Measurements from ENCODE around the gene CCNJL. TPM values are rescaled to one million over a fixed set of nuclear protein-coding genes. Genes with fewer than 3 reads are reported as not detected.

The CCNJL gene
- total and polyA plus RNA-seq, 4 donors, result 0.07 to 0.84 (median 0.63) TPM

- H3K9ac ChIP-seq (ENCODE audit: low read depth in 1 of 2, low read length in 2 of 2), result no peak overlapping the region
Observed at GRCh38 chr5:160274483-160274931, 37.9 kb downstream of the CCNJL start.

GRCh38 chr5:160272889-160273288 is 39.5 kb downstream of the CCNJL start:
- peaks cover 0 to 11% (median 0%) of the 10 kb centered on the region in 4 donors for H3K4me1 ChIP-seq (ENCODE audit: control insufficient read depth in 4 of 4, insufficient read depth in 4 of 4, low read length in 3 of 4)
- H3K27me3 ChIP-seq (ENCODE audit: control insufficient read depth in 4 of 4, insufficient read depth in 4 of 4, low read length in 3 of 4), result no peaks in the 10 kb centered on the region
- DNase-seq (ENCODE audit: low spot score), result no peak
- H3K4me3 ChIP-seq (ENCODE audit: low read depth in 1 of 3, low read length in 3 of 3), result no peak overlapping the region
- no peaks in the 10 kb centered on the region for H3K9me3 ChIP-seq (ENCODE audit: control insufficient read depth in 4 of 4, low read length in 3 of 4)
- no peak for TF ChIP-seq TAF1 (conservative IDR thresholded peaks at IDR 0.05)
- no peak for TF ChIP-seq JUND (IDR thresholded peaks at IDR 0.05)
- no peak for TF ChIP-seq GABPA (IDR thresholded peaks at IDR 0.05 in 1 of 2, conservative IDR thresholded peaks at IDR 0.05 in 1 of 2)
- no peak for TF ChIP-seq SP1 (IDR thresholded peaks at IDR 0.05)
- no peak for TF ChIP-seq RAD21 (IDR thresholded peaks at IDR 0.05)
- no peak for TF ChIP-seq MAX (IDR thresholded peaks at IDR 0.05)
- TF ChIP-seq RXRA (IDR thresholded peaks at IDR 0.05), result no peak
- no peak for TF ChIP-seq YY1 (IDR thresholded peaks at IDR 0.05)
- no peak for TF ChIP-seq REST (IDR thresholded peaks at IDR 0.05)
- H3K36me3 ChIP-seq (ENCODE audit: control insufficient read depth in 4 of 4, insufficient read depth in 3 of 4, low read depth in 1 of 4, low read length in 3 of 4), result no peaks in the 10 kb centered on the region
- WGBS, result 89% methylated on average over 2 of the region's 2 CpGs
- no peak overlapping the region for H3K27ac ChIP-seq (ENCODE audit: low read depth in 1 of 2, low read length in 2 of 2)
- H3K9ac ChIP-seq (ENCODE audit: low read depth in 1 of 2, low read length in 2 of 2), result no peak overlapping the region

More at GRCh38 chr5:160274483-160274931, 37.9 kb downstream of the CCNJL start:
- Histone ChIP-seq H3K27ac (ENCODE audit: low read depth in 1 of 2, low read length in 2 of 2) (no peak overlapping the region), H3K4me3 (ENCODE audit: low read depth in 1 of 3, low read length in 3 of 3) (no peak overlapping the region), H3K9me3 (ENCODE audit: control insufficient read depth in 4 of 4, low read length in 3 of 4) (no peaks in the 10 kb centered on the region), H3K27me3 (ENCODE audit: control insufficient read depth in 4 of 4, insufficient read depth in 4 of 4, low read length in 3 of 4) (no peaks in the 10 kb centered on the region), H3K4me1 (ENCODE audit: control insufficient read depth in 4 of 4, insufficient read depth in 4 of 4, low read length in 3 of 4) (no peaks in the 10 kb centered on the region), H3K36me3 (ENCODE audit: control insufficient read depth in 4 of 4, insufficient read depth in 3 of 4, low read depth in 1 of 4, low read length in 3 of 4) (no peaks in the 10 kb centered on the region)
- whole genome bisulfite sequencing, result 70% methylated on average over 5 of the region's 5 CpGs
- no peak for DNase-seq (ENCODE audit: low spot score)
- TF ChIP-seq FOXA2 (IDR thresholded peaks at IDR 0.05) (no peak), TAF1 (conservative IDR thresholded peaks at IDR 0.05) (no peak)

GRCh38 chr5:160272264-160272663 is 40.1 kb downstream of the CCNJL start:
- Histone ChIP-seq H3K36me3 (ENCODE audit: control insufficient read depth in 4 of 4, insufficient read depth in 3 of 4, low read depth in 1 of 4, low read length in 3 of 4) (no peaks in the 10 kb centered on the region), H3K4me1 (ENCODE audit: control insufficient read depth in 4 of 4, insufficient read depth in 4 of 4, low read length in 3 of 4) (peaks cover 0 to 11% (median 0%) of the 10 kb centered on the region in 4 donors), H3K27me3 (ENCODE audit: control insufficient read depth in 4 of 4, insufficient read depth in 4 of 4, low read length in 3 of 4) (no peaks in the 10 kb centered on the region), H3K9ac (ENCODE audit: low read depth in 1 of 2, low read length in 2 of 2) (no peak overlapping the region), H3K4me3 (ENCODE audit: low read depth in 1 of 3, low read length in 3 of 3) (no peak overlapping the region), H3K9me3 (ENCODE audit: control insufficient read depth in 4 of 4, low read length in 3 of 4) (no peaks in the 10 kb centered on the region), H3K27ac (ENCODE audit: low read depth in 1 of 2, low read length in 2 of 2) (no peak overlapping the region)
- DNase-seq (ENCODE audit: low spot score), result no peak
- 72% methylated on average over 3 of the region's 3 CpGs for WGBS
- no peak for TF ChIP-seq SP1 (IDR thresholded peaks at IDR 0.05)
- no peak for TF ChIP-seq REST (IDR thresholded peaks at IDR 0.05)
- no peak for TF ChIP-seq RAD21 (IDR thresholded peaks at IDR 0.05)
- TF ChIP-seq CTCF (IDR thresholded peaks at IDR 0.05; ENCODE audit: low read depth, low read length, missing input control), result no peak
- TF ChIP-seq ZBTB33 (IDR thresholded peaks at IDR 0.05), result no peak
- no peak for TF ChIP-seq EGR1 (IDR thresholded peaks at IDR 0.05; ENCODE audit: low read depth in 2 of 2)
- no peak for TF ChIP-seq NR2F2 (IDR thresholded peaks at IDR 0.05)
- no peak for TF ChIP-seq HNF4G (IDR thresholded peaks at IDR 0.05)
- no peak for TF ChIP-seq MAX (IDR thresholded peaks at IDR 0.05)
- no peak for TF ChIP-seq FOXA1 (IDR thresholded peaks at IDR 0.05)
- no peak for TF ChIP-seq FOXA2 (IDR thresholded peaks at IDR 0.05)
- no peak for TF ChIP-seq RXRA (IDR thresholded peaks at IDR 0.05)

Data from liver (tissue), 9 donors.